IMR-90 (cell line): ENCODE measurements around the gene DNAI7. TPM values are rescaled to one million over a fixed set of nuclear protein-coding genes. Genes with fewer than 3 reads are reported as not detected.

Source experiments
- ATAC-seq: fragments of 200-7000 bp; cut with Tn5 transposase; 2 replicates; pipeline ENCODE4 v1.9.1; 2020; ENCODE audit warnings: low read depth, mild to moderate bottlenecking, moderate library complexity
- BruUV-seq: library from RNA; stranded (reverse); fragments of 400-500 nt; replicated peaks from 2 replicates; lab custom pipeline; 2021; lab: Mats Ljungman, UMichigan
- CTCF ChIA-PET: fragments of 300-600 bp; formaldehyde crosslinking; extraction: SDS; loops from one replicate; lab custom pipeline; 2021; ENCODE audit warnings: antibody characterized with exemption; lab: Yijun Ruan, JAX
- POLR2A ChIA-PET: fragments of 300-600 bp; sonication (Branson Sonifier 250); formaldehyde crosslinking; loops from one replicate; lab custom pipeline; 2022; ENCODE audit warnings: antibody characterized with exemption; ENCODE audit not compliant: unreplicated experiment; lab: Charles Lee
- DNase-seq: peaks from one replicate; pipeline ENCODE4 v3.0.0; 2013
- H2AFZ ChIP-seq: replicated peaks from 2 replicates; pipeline ENCODE3; 2013; ENCODE audit warnings: low read length, mild to moderate bottlenecking; ENCODE audit not compliant: poor library complexity
- H2AK5ac ChIP-seq: 2 replicates; pipeline ENCODE4 v1.6.1; 2013; ENCODE audit warnings: low read depth, low read length, inconsistent platforms
- H2AK9ac ChIP-seq: replicated peaks from 2 replicates; pipeline ENCODE3; 2013; ENCODE audit warnings: mild to moderate bottlenecking, low read depth, low read length, moderate library complexity; ENCODE audit not compliant: poor library complexity
- H2BK120ac ChIP-seq: 2 replicates; pipeline ENCODE4 v1.6.1; 2013; ENCODE audit warnings: low read depth, low read length, inconsistent platforms
- H2BK15ac ChIP-seq: 3 replicates; pipeline ENCODE4 v1.6.1; 2013; ENCODE audit warnings: low read depth, low read length, inconsistent platforms
- H2BK20ac ChIP-seq: 2 replicates; pipeline ENCODE4 v1.6.1; 2013; ENCODE audit warnings: low read depth, mild to moderate bottlenecking, inconsistent platforms, low read length, moderate library complexity
- H2BK5ac ChIP-seq: 2 replicates; pipeline ENCODE4 v1.6.1; 2013; ENCODE audit warnings: mild to moderate bottlenecking, low read depth, low read length, inconsistent platforms; ENCODE audit not compliant: poor library complexity, severe bottlenecking
- H3K14ac ChIP-seq: replicated peaks from 2 replicates; pipeline ENCODE4 v1.6.1; 2013; ENCODE audit warnings: low read depth, low read length, inconsistent platforms
- H3K18ac ChIP-seq: 2 replicates; pipeline ENCODE4 v1.6.1; 2013; ENCODE audit warnings: low read depth, low read length, control low read depth
- H3K23ac ChIP-seq: 2 replicates; pipeline ENCODE4 v1.6.1; 2013; ENCODE audit warnings: low read depth, low read length, inconsistent platforms
- H3K27ac ChIP-seq: 2 replicates; pipeline ENCODE4 v1.5.1; 2013; ENCODE audit warnings: mild to moderate bottlenecking, control low read depth, low read length; ENCODE audit not compliant: insufficient read depth
- H3K27me3 ChIP-seq: 2 replicates; pipeline ENCODE4 v1.6.1; 2013; ENCODE audit warnings: low read length; ENCODE audit not compliant: control insufficient read depth, insufficient read depth
- H3K36me3 ChIP-seq: 2 replicates; pipeline ENCODE4 v1.6.1; 2013; ENCODE audit warnings: low read length, mixed read lengths; ENCODE audit not compliant: control insufficient read depth, insufficient read depth
- H3K4ac ChIP-seq: 2 replicates; pipeline ENCODE4 v1.6.1; 2013; ENCODE audit warnings: low read depth, low read length, inconsistent platforms
- H3K4me1 ChIP-seq: 2 replicates; pipeline ENCODE4 v1.6.1; 2013; ENCODE audit warnings: low read length, mixed read lengths; ENCODE audit not compliant: control insufficient read depth, insufficient read depth
- H3K4me2 ChIP-seq: 2 replicates; pipeline ENCODE4 v1.6.1; 2013; ENCODE audit warnings: low read depth, mild to moderate bottlenecking, control low read depth, low read length, moderate library complexity
- H3K4me3 ChIP-seq: 2 replicates; pipeline ENCODE4 v1.5.1; 2013; ENCODE audit warnings: low read depth, mild to moderate bottlenecking, control low read depth, low read length, moderate library complexity; ENCODE audit not compliant: insufficient read depth
- H3K56ac ChIP-seq: 2 replicates; pipeline ENCODE4 v1.6.1; 2013; ENCODE audit warnings: low read length, inconsistent platforms; ENCODE audit not compliant: insufficient read depth; ENCODE audit errors: extremely low read depth
- H3K79me1 ChIP-seq, 2 experiments: 2 replicates each; pipeline ENCODE4 v1.6.1; 2013; ENCODE audit warnings: low read length in 2 of 2, inconsistent platforms in 1 of 2, low read depth in 1 of 2
- H3K9ac ChIP-seq: 2 replicates; pipeline ENCODE4 v1.6.1; 2013; ENCODE audit warnings: low read depth, low read length, control low read depth
- H3K9me1 ChIP-seq: 2 replicates; pipeline ENCODE4 v1.6.1; 2013; ENCODE audit warnings: low read length, inconsistent platforms; ENCODE audit not compliant: insufficient read depth
- H3K9me3 ChIP-seq: 2 replicates; pipeline ENCODE4 v1.6.1; 2013; ENCODE audit warnings: low read length; ENCODE audit not compliant: control insufficient read depth, insufficient read depth
- H4K20me1 ChIP-seq: 2 replicates; pipeline ENCODE4 v1.6.1; 2013; ENCODE audit warnings: low read length, inconsistent platforms; ENCODE audit not compliant: insufficient read depth
- H4K5ac ChIP-seq: 2 replicates; pipeline ENCODE4 v1.6.1; 2013; ENCODE audit warnings: mild to moderate bottlenecking, low read depth, low read length, control low read depth
- H4K8ac ChIP-seq, 2 experiments: 2 replicates each; pipeline ENCODE4 v1.6.1; 2013; ENCODE audit warnings: low read depth in 2 of 2, low read length in 2 of 2, control low read depth in 1 of 2, inconsistent platforms in 1 of 2
- H4K91ac ChIP-seq: 2 replicates; pipeline ENCODE4 v1.6.1; 2013; ENCODE audit warnings: low read depth, low read length, inconsistent platforms; ENCODE audit not compliant: insufficient read depth
- CEBPB ChIP-seq: IDR thresholded peaks from 2 replicates; pipeline ENCODE4 v1.6.1; 2012; ENCODE audit warnings: low read depth, low read length, improper control_type of control experiment
- FOS ChIP-seq: fragments of 150-350 bp; IDR thresholded peaks from 2 replicates; pipeline ENCODE4 v1.6.1; 2016; ENCODE audit warnings: low read depth, low read length
- MAFK ChIP-seq: IDR thresholded peaks from 2 replicates; pipeline ENCODE4 v1.6.1; 2012; ENCODE audit warnings: low read depth, low read length, improper control_type of control experiment
- RFX5 ChIP-seq: IDR thresholded peaks from 2 replicates; pipeline ENCODE4 v1.8.0; 2012; ENCODE audit warnings: low read depth, mild to moderate bottlenecking, low read length, moderate library complexity
- SMC3 ChIP-seq: fragments of 150-350 bp; IDR thresholded peaks from 2 replicates; pipeline ENCODE4 v1.6.1; 2016; ENCODE audit warnings: low read depth, mild to moderate bottlenecking, antibody characterized with exemption, low read length, moderate library complexity
- WGBS, 2 experiments: methylation state at CpG; one replicate each; pipeline versions ENCODE4 v1.1.5 to v1.1.7; 2013; ENCODE audit warnings: missing lambda C conversion rate in 2 of 2; ENCODE audit not compliant: insufficient read length in 1 of 2; ENCODE audit errors: extremely low coverage in 2 of 2; 5-methylcytosine and 5-hydroxymethylcytosine counted together
- dilution Hi-C: fragments of 300-500 bp; cut with HindIII; formaldehyde crosslinking; loops from one replicate; pipeline ENCODE4 v1.14.3; 2018; ENCODE audit warnings: low sequenced_read_pairs; ENCODE audit not compliant: unreplicated experiment
- in situ Hi-C: fragments of 300-500 bp; cut with MboI; formaldehyde crosslinking; loops from 3 replicates; pipeline ENCODE4 v1.14.3; 2019; ENCODE audit warnings: low sequenced_read_pairs, inconsistent platforms, mixed read lengths
- intact Hi-C: fragments of 100-400 bp; cut with micrococcal nuclease; formaldehyde crosslinking; loops from 2 replicates; pipeline ENCODE4 v1.10.0; 2022
- polyA plus RNA-seq, 3 experiments: library from polyadenylated mRNA; depleted of rRNA; stranded (reverse); fragments of >200 nt; gene quantifications; 2 replicates each; pipeline ENCODE4 v1.2.3, GENCODE V29; 2012; ENCODE audit warnings: low replicate concordance in 1 of 3
- total RNA-seq: library from RNA; depleted of rRNA; stranded (reverse); fragments of >200 nt; gene quantifications from 2 replicates; pipeline ENCODE4 v1.2.3, GENCODE V29; 2012

DNAI7 gene
- total and polyA plus RNA-seq, 2 of the 4 experiments (the other 2 are of a cell fraction) = under 0.01 to 0.07 TPM

- no peak overlapping the region for H3K56ac ChIP-seq
- H3K27me3 ChIP-seq = no peaks in the 10 kb centered on the region
- no peak overlapping the region for H3K4ac ChIP-seq
- H4K91ac ChIP-seq = no peak overlapping the region
- H4K20me1 ChIP-seq = no peaks in the 10 kb centered on the region
- no peak overlapping the region for H3K23ac ChIP-seq
- intact Hi-C loops (no loop called here), dilution Hi-C loops (no loop called here), in situ Hi-C loops (loop anchor here (25.0 kb wide), 1 partner anchor 1914 kb away; no protein-coding TSS in a partner anchor)
- no peak overlapping the region for H4K5ac ChIP-seq
- H3K9me3 ChIP-seq = no peaks in the 10 kb centered on the region
- H2AFZ ChIP-seq = no peak overlapping the region
- no peak overlapping the region for H3K4me2 ChIP-seq
- no peak overlapping the region for H2BK120ac ChIP-seq
- BruUV-seq = no TSS peak
- POLR2A ChIA-PET = no interaction called here
- DNase-seq = no peak
- no peak overlapping the region for H3K14ac ChIP-seq
- CTCF ChIA-PET = interaction anchor here (0.6 to 1.0 kb wide), 2 partner anchors 28 to 240 kb away, joined by 3 read pairs; no protein-coding TSS in a partner anchor
- H4K8ac ChIP-seq = no peak overlapping the region
- H2BK20ac ChIP-seq = no peak overlapping the region
- no peak overlapping the region for H2BK5ac ChIP-seq
- H3K4me3 ChIP-seq = no peak overlapping the region
- H3K36me3 ChIP-seq = no peaks in the 10 kb centered on the region
- H3K9me1 ChIP-seq = no peaks in the 10 kb centered on the region
- no peak for ATAC-seq
- WGBS, 2 experiments = no CpG with 5 or more reads among the region's 1 CpG
- no peak overlapping the region for H3K18ac ChIP-seq
- H2AK5ac ChIP-seq = no peak overlapping the region
- no peaks in the 10 kb centered on the region for H3K79me1 ChIP-seq
- no peak overlapping the region for H2BK15ac ChIP-seq
- no peak overlapping the region for H3K27ac ChIP-seq
- H3K4me1 ChIP-seq = peaks cover 2% of the 10 kb centered on the region
- TF ChIP-seq MAFK (no peak), SMC3 (no peak), CEBPB (no peak), FOS (no peak), RFX5 (no peak)
- no peak overlapping the region for H2AK9ac ChIP-seq
- no peak overlapping the region for H3K9ac ChIP-seq
Observed at GRCh38 chr12:25126746-25127145, 68.2 kb downstream of the DNAI7 start.
